Measurements from ENCODE around the gene ANKRD40. TPM values are rescaled to one million over a fixed set of nuclear protein-coding genes. Genes with fewer than 3 reads are reported as not detected.
"Not testable (repeated sequence)": the region's sequence is repeated elsewhere in the genome, so short reads cannot be mapped to it uniquely, and the experiment has no call there.

ANKRD40 gene
- total and polyA plus RNA-seq, 10 of the 15 experiments (the other 5 are each of a cell fraction or from before 2014, with no cell fraction given), result 5.9 to 21.7 (median 14.8) TPM

DNA sequence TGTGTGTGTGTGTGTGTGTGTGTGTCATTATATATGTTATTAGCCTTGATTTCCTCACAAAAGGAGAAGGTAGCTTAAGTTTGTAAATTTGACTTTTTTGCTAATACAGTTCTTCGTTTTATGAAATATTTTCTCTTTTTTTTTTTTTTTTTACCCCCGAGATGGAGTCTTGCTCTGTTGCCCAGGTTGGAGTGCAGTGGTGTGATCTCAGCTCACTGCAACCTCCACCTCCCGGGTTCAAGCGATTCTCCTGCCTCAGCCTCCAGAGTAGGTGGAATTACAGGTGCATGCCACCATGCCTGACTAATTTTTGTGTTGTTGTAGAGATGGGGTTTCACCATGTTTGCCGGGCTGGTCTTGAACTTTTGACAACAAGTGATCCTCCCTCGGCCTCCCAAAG lies 16.9 kb upstream of the ANKRD40 start:
- H4K20me1 ChIP-seq (ENCODE audit: control insufficient read depth, insufficient read depth); ATAC-seq; H3K4me2 ChIP-seq (ENCODE audit: control insufficient read depth, insufficient read depth): not testable (repeated sequence)

GRCh38 chr17:50722746-50723145 lies 15.0 kb upstream of the ANKRD40 start:
- ATAC-seq (no peak), DNase-seq (ENCODE audit: low read depth, low spot score) (no peak), FAIRE-seq (no peak)
- Histone ChIP-seq H3K36me3 (ENCODE audit: control insufficient read depth in 2 of 2, insufficient read depth in 2 of 2, low read length in 1 of 2) (peaks cover 0 to 5% of the 10 kb centered on the region in 2 experiments; a peak in 2 of 4 replicates), H3K9ac (ENCODE audit: control insufficient read depth, insufficient read depth, low read length) (peak overlapping the region; percentile 34; the same call in 1 of the 2 replicates), H3K4me1 (ENCODE audit: control insufficient read depth, insufficient read depth, low read length) (no peaks in the 10 kb centered on the region; the same call in 1 of the 2 replicates), H3K4me3 (peak overlapping the region; percentile 28), H3K79me2 (ENCODE audit: control insufficient read depth, insufficient read depth, low read length) (peaks cover 86% of the 10 kb centered on the region), H2AFZ (ENCODE audit: control insufficient read depth, low read depth, low read length) (no peak overlapping the region), H3K27ac (ENCODE audit: control insufficient read depth, insufficient read depth) (no peak overlapping the region), H3K4me2 (ENCODE audit: control insufficient read depth, insufficient read depth) (peak overlapping the region; percentile 57), H3K27me3 (replicated peaks in 1 of 2; ENCODE audit: control insufficient read depth in 2 of 2, insufficient read depth in 2 of 2, low read length in 1 of 2) (no peaks in the 10 kb centered on the region), H3K9me3 (replicated peaks; ENCODE audit: control insufficient read depth, insufficient read depth, low read length) (no peaks in the 10 kb centered on the region), H4K20me1 (ENCODE audit: control insufficient read depth, insufficient read depth) (peaks cover 4% of the 10 kb centered on the region; the same call in 1 of the 2 replicates)
- RAD21 ChIA-PET (ENCODE audit: unreplicated experiment), result interaction anchor here (1.2 kb wide), 1 partner anchor 16 kb away, joined by 3 read pairs; no protein-coding TSS in a partner anchor
- in situ Hi-C loops (cut with MboI) (no loop called here), intact Hi-C loops (cut with micrococcal nuclease; ENCODE audit: unreplicated experiment) (no loop called here)
- SMC1A ChIA-PET (ENCODE audit: uncharacterized antibody, unreplicated experiment), result no interaction called here
- 23% methylated on average over 3 of the region's 3 CpGs for WGBS (ENCODE audit: insufficient coverage, insufficient replicate concordance, low lambda C conversion rate, missing lambda C conversion rate)
- POLR2A ChIA-PET, result interaction anchor here (0.7 kb wide), 1 partner anchor 12 kb away, joined by 4 read pairs; no protein-coding TSS in a partner anchor
- CTCF ChIA-PET, result interaction anchor here (1.3 kb wide), 1 partner anchor 92 kb away, joined by 3 read pairs; no protein-coding TSS in a partner anchor
- BruUV-seq (replicated peaks), result no TSS peak
- TF ChIP-seq FOS (IDR thresholded peaks at IDR 0.05; ENCODE audit: borderline replicate concordance, extremely low read depth, insufficient read length) (no peak), E4F1 (IDR thresholded peaks at IDR 0.05; ENCODE audit: borderline replicate concordance, partially characterized antibody) (no peak), NR2F1 (conservative IDR thresholded peaks at IDR 0.05) (no peak), GABPA (IDR thresholded peaks at IDR 0.05; ENCODE audit: low read depth) (no peak), TCF12 (IDR thresholded peaks at IDR 0.05; ENCODE audit: low read depth, low read length) (no peak), IRF3 (IDR thresholded peaks at IDR 0.05) (no peak), ZNF24 (IDR thresholded peaks at IDR 0.05) (no peak), JUND (IDR thresholded peaks at IDR 0.05; ENCODE audit: low read depth, low read length) (no peak), ZNF622 (IDR thresholded peaks at IDR 0.05) (no peak), YBX1 (IDR thresholded peaks at IDR 0.05) (no peak), ZNF274 (IDR thresholded peaks at IDR 0.05; ENCODE audit: insufficient read depth, insufficient read length) (no peak), SRF (IDR thresholded peaks at IDR 0.05; ENCODE audit: low read depth in 2 of 2, low read length in 2 of 2) (no peak), WRNIP1 (IDR thresholded peaks at IDR 0.05; ENCODE audit: borderline replicate concordance, low read depth, low read length) (no peak), NRF1 (conservative IDR thresholded peaks at IDR 0.05; ENCODE audit: low read depth, low read length) (no peak), NR2C2 (IDR thresholded peaks at IDR 0.05; ENCODE audit: borderline replicate concordance, control insufficient read depth, insufficient read length, low read depth) (no peak)

More for the DNA sequence above, 16.9 kb upstream of the ANKRD40 start:
- H3K36me3 ChIP-seq (ENCODE audit: control insufficient read depth in 2 of 2, insufficient read depth in 2 of 2, low read length in 1 of 2); FAIRE-seq; H3K4me1 ChIP-seq (ENCODE audit: control insufficient read depth, insufficient read depth, low read length); H2AFZ ChIP-seq (ENCODE audit: control insufficient read depth, low read depth, low read length); BruUV-seq (replicated peaks); DNase-seq (ENCODE audit: low read depth, low spot score); RAD21 ChIA-PET (ENCODE audit: unreplicated experiment); H3K27ac ChIP-seq (ENCODE audit: control insufficient read depth, insufficient read depth); H3K9ac ChIP-seq (ENCODE audit: control insufficient read depth, insufficient read depth, low read length); in situ Hi-C loops (cut with MboI); H3K9me3 ChIP-seq (replicated peaks; ENCODE audit: control insufficient read depth, insufficient read depth, low read length); intact Hi-C loops (cut with micrococcal nuclease; ENCODE audit: unreplicated experiment); H3K27me3 ChIP-seq (replicated peaks in 1 of 2; ENCODE audit: control insufficient read depth in 2 of 2, insufficient read depth in 2 of 2, low read length in 1 of 2): not testable (repeated sequence)
- CTCF ChIA-PET, result interaction anchor here (0.7 to 1.6 kb wide), 2 partner anchors 11 to 29 kb away, joined by 4 to 5 read pairs; no protein-coding TSS in a partner anchor
- SMC1A ChIA-PET (ENCODE audit: uncharacterized antibody, unreplicated experiment), result interaction anchor here (0.7 kb wide), 2 partner anchors 10 to 33 kb away, joined by 3 to 4 read pairs; no protein-coding TSS in a partner anchor
- WGBS (ENCODE audit: insufficient coverage, insufficient replicate concordance, low lambda C conversion rate, missing lambda C conversion rate), result 65% methylated on average over 3 of the region's 6 CpGs
- Histone ChIP-seq H3K79me2 (ENCODE audit: control insufficient read depth, insufficient read depth, low read length) (peaks cover 97% of the 10 kb centered on the region), H3K4me3 (peak overlapping the region; percentile 30; the same call in 1 of the 2 replicates)
- POLR2A ChIA-PET, result interaction anchor here (0.6 to 0.7 kb wide), 2 partner anchors 152 to 294 kb away, joined by 3 to 6 read pairs; no protein-coding TSS in a partner anchor
